HG03280 (cell line): ENCODE measurements around the gene DNM2.
A peak's percentile ranks its signal among the peaks of the same experiment; 100 is the strongest.

Source experiments
- ATAC-seq: cut with Tn5 transposase; IDR thresholded peaks from one replicate; pipeline ENCODE4 v1.9.1; 2021; ENCODE audit warnings: mild to moderate bottlenecking, moderate library complexity; ENCODE audit not compliant: unreplicated experiment

DNM2 gene

DNA sequence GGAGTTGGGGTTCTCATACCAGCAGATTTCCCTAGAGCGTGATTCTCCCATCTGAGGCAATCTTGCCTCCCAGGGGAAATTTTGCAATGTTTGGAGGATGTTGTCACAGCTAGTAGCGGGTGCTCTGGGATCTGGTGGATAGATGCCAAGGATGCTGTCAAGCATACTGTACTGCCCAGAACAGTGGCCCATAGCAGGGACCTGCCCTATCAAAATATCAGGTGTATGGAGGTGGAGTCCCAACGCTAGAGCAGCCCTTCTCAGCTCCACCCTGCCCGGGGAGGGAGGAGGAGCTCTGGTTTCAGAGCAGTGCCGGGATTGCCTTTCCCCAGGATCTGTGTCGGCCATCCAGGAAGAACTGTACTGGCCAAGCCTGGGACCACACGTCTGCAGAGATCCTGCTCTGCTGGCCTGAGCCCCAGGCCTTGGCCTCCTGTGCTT lies 27.5 kb upstream of the DNM2 start:
- no peak for ATAC-seq

DNA sequence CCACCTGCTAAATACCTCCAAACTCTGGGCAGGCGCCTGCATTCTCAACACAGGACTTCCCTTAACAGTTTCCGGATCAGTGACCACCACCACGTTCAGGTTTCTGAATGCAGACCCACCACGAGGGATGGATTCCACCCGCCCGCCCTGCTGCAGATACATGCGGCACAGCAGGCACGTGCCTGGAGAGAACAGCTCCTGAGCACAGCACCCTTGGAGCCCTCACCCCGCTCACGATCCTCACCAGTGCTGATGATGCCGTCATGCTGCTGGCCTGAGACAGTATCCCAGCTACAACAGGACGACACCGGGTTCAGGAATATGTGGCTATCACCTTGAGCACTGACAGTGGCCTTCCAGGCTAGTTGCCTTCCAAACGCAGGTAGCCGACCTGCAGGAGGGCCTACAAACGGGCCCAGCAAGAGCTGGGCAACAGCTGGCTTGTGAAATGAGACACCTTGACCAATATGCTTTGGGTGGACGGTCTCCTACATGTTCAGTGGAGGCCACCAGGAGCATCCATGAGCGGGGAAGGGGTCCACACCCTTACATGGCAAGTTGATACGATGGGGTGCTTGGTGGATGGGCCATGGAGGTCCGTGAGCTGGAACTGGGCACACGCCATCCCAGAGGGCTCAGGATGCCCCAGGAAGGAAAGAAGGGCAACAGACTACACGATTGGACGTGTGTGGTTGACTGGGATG lies 26.5 kb upstream of the DNM2 start:
- ATAC-seq: no peak

DNA sequence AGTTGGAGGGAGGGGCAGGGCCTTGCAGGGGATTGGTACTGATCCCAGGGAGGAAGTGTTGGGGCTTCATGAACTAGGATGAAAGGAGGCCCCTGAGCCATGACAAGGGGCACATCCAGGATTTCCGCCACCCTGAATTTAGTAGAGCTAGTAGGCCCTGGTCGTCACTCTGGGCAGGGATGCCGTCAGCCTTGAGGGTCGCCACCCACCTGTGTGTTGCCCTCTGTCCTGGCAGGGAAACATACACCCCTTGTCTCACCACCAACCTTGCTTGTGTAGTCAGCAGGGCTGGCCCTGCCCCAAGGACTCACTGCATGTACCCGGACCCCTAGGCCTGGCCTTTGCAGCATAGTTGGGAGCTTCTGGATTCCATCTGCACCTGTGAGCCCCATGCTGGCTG lies 26.0 kb upstream of the DNM2 start:
- ATAC-seq: no peak

DNA sequence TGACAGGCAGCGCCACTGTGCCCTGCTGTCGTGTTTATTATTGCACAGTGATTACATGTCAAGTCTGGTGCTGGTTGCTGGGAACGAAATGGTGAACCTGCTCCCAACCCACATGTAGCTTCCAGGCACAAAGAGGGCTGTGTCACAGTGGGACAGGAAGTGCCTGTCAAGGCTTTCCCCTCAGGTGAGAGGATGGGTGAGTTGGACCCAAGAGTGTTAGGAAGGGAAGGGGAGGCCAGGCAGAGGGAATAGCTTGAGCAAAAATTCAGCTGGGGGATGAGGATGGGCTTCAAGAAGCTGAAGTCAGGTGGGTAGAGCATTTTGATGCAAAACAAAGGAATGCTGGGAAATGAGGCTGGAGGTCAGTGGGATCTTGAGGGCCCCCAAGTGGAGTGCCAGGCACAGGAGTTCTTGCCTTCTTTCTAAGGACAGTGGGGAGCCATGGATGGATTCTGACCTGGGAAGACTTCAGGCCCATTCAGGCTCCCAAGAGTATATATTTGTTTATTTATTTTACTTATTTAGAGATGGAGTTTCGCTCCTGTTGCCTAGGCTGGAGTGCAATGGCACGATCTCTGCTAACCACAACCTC lies 25.1 kb upstream of the DNM2 start:
- ATAC-seq: no peak

DNA sequence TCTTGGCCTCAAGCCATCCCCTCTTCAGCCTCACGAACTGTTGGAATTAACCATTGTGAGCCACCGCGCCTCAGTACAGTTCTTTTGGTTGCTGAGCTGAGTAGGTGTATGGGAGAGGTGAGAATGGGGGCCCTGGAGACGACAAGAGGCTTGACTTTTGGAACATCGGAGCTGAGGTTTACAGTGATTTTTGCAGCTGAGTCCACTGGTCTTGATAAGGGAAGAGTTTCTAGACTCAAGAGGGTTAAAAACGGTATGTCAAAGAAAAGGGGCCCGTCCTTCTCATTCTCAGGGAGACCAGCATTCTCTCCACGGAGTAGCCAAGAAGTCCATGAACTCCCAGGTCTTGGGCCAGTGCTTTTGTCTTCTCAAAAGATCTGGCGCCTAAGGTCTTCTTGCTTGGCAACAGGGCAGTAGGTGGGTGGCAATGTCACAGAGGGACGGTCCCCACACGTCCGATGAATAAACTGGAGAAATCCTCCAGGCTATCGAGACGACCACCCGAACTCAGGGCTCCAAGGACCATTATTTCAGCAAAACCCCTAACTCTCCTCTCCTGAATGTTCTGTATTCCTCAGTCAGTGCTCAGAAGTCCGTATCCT lies 23.1 kb upstream of the DNM2 start:
- no peak for ATAC-seq

DNA sequence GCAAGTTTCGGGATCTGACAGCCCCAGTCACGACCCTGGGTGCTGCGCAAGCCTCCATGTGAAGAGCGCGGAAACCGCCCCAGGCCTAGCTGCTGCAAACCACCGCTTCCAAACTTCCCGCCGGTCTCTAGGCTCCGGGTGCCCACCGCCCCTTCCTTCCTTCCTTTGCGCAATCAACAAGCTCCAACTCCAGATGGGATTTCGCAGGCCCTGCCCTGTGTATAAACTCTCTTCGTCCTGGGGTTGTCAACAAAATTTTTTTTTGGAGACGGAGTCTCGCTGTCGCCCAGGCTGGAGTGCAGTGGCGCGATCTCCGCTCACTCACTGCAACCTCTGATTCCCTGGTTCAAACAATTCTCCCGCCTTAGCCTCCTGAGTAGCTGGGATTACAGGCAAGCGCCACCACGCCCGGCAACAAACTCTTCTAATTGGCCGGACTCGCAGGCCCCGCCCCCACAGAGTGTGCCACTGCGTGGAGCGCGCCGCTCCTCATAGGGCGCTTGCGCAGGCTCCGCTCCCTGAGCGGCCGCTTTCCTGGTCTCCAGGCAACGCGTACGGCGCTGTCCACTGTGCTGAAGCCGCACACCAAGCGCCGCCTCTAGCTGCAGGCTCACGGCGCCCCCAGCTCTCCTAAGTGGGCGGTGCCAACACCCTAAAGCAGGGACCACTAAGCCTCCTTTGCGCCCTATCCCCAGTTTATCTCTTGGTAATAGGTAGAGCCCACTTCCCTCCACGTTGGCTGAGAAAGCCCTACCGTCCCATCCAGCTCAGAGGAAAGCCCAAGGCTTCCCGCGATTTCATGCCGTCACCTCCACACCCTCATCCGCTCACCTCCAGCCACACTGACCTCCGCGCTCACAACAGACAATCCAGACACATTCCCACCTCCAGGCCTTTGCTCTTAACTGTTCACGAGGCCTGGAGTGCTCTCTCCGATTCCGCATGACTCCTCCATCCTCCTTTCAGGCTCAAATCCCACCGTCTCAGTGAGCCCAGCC lies 22.2 kb upstream of the DNM2 start:
- ATAC-seq: peak; percentile 85

DNA sequence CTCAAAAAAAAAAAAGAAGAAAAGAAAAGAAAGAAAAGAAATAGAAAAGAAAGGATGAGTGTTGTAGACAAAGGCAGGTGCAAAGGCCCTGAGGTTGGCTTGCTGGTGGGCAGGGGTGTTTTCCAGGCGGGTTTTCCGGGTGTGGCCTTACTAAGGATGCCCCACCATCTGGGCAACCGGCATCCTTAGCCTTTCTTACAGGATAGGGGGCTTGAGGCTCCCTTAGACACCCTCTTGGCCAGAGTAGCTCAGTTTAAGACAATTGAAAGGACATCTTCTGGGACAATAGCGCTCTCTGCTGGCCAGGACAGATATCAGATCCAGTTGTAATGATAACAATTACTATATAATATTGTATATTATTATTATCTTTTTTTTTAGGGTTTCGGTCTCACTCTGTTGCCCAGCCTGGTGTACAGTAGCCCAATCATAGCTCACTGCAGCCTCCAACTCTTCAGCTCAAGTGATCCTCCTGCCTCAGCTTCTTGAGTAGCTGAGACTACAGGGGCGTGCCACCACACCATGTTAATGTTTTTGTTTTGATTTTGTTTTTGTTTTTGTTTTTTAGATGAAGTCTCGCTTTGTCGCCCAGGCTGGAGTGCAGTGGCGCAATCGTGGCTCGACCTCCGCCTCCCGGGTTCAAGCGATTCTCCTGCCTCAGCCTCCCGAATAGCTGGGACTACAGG lies 18.1 kb upstream of the DNM2 start:
- no peak for ATAC-seq

DNA sequence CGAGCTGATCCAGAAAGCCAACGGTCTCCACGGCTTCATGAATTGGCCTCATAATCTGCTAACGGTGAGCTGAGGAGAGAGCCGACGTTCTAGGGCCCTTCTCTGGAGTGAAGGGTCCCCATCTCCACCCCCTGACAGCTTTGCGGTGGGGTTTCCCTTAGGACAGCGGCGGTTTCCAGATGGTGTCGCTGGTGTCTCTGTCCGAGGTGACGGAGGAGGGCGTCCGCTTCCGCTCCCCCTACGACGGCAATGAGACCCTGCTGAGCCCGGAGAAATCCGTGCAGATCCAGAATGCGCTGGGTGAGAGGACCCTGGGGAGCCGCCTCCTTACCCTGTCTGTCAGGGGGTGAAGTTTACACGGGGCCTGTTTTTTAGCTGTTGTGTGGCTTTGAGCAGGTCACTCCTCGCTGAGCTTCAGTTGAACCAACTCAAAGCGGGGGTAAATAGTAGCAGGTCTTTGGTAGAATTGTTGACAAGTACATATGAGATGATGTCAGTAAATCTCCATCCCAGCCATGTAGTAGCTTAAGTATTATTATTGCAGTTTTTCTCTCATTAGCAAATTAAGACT lies 15.8 kb upstream of the DNM2 start:
- ATAC-seq: peak; percentile 17

DNA sequence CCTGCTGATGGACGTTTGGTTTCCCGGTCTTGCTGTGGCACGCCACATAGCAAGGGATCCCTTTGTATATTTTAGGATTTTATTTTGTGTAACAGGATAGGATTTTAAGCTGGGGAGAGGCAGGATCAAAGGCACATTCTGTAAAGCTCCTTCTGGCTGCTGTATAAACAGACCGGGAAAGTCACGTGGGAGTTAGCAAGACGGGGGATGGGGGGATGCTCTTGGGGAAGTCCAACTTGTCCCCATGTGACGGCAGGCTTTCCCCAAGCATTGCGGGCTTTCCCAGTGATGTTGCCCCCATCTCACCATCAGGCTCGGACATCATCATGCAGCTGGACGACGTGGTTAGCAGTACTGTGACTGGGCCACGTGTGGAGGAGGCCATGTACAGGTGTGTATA lies 10.9 kb upstream of the DNM2 start:
- ATAC-seq: no peak

DNA sequence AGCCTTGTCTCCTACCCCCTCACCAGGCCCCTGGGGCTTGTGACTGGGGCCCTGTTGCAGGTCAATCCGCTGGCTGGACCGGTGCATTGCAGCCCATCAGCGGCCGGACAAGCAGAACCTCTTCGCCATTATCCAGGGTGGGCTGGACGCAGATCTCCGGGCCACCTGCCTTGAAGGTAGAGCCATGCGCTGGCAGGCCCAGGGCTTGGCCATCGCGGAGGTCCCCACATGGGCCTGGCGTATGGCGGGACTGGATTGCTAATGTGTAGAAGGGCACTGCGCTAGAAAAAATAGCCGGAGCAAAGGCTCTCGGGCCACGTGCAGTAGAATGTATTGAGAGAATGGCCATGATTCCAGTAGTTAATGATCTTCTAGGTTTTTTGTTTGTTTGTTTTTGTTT lies 10.4 kb upstream of the DNM2 start:
- no peak for ATAC-seq

DNA sequence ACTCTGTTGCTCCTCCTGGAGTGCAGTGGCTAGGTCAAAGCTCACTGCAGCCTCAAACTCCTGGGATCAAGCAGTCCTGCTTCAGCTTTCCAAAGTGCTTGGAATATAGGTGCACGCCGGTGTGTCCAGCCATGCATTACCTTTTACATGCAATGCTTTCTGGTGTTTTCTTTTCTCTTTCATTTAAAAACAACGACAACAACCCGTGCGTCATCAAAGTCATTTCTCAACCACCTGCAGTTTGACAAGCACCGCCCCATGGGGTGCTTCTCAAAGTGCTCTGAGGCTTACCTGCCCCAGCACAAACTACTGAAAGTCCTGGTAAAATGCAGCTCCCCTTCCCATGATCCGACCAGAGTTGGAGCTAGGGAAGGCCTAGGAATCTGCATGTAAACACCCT lies 9.6 kb upstream of the DNM2 start:
- ATAC-seq: no peak

DNA sequence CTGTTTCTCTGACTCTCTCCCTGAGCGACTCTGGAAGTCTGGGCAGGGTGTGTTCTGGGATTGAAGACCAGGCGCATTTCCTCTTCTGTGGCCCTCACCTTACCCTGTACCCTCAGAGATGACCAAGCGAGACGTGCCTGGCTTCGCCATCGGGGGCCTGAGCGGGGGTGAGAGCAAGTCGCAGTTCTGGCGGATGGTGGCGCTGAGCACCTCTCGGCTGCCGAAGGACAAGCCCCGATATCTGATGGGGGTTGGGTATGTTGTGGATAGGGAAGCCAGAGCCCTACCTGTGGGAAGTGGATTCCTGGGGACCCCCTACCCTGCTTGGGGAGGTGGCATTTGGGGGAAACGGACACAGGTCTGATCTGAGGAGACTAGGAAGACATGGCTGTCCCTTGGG lies 5.8 kb upstream of the DNM2 start:
- no peak for ATAC-seq

DNA sequence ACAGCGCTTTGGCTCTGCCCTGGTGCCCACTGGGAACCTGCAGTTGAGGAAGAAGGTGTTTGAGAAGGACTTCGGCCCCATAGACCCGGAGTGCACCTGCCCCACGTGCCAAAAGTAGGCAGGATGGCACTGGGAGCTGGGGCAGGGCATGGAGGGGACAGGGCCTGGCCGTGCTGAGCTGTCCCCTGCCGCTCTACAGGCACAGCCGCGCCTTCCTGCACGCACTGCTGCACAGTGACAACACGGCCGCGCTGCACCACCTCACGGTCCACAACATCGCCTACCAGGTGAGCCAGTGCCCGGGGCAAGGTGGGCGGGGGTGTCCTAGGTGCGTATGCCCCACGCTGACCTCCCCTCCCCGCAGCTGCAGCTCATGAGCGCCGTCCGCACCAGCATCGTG lies 5.1 kb upstream of the DNM2 start:
- ATAC-seq: no peak

DNA sequence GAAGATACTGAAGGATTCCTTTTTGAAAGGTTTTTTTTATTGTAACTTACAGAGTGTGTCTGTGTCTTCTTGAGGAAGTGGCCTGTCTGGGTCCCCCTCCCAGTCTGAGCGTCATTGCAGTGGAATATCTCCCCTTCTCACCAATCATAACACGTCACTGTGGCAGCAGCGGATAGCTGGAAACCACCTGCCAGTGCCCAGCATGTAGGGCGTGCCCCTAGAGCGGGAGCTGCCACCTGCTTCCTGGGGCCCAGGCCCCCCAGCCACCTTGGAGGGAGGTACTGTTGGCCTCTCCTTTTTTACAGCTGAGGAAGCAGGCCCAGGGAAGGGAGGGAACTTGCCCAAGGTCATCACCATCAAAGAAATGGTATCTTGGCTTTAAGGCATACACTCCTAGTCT lies 4.6 kb upstream of the DNM2 start:
- no peak for ATAC-seq

DNA sequence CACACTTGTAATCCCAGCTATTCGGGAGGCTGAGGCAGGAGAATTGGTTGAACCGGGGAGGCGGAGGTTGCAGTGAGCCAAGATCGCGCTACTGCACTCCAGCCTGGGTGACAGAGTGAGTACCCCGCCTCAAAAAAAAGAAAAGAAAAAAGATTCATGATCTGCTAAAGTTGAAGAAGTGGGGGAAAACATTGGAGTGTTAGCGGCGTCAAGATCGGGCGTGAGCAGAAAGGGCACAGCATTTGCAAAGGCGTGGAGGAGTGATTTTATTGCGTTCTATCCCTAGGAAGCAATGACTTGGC lies 874 bp upstream of the DNM2 start:
- no peak for ATAC-seq

DNA sequence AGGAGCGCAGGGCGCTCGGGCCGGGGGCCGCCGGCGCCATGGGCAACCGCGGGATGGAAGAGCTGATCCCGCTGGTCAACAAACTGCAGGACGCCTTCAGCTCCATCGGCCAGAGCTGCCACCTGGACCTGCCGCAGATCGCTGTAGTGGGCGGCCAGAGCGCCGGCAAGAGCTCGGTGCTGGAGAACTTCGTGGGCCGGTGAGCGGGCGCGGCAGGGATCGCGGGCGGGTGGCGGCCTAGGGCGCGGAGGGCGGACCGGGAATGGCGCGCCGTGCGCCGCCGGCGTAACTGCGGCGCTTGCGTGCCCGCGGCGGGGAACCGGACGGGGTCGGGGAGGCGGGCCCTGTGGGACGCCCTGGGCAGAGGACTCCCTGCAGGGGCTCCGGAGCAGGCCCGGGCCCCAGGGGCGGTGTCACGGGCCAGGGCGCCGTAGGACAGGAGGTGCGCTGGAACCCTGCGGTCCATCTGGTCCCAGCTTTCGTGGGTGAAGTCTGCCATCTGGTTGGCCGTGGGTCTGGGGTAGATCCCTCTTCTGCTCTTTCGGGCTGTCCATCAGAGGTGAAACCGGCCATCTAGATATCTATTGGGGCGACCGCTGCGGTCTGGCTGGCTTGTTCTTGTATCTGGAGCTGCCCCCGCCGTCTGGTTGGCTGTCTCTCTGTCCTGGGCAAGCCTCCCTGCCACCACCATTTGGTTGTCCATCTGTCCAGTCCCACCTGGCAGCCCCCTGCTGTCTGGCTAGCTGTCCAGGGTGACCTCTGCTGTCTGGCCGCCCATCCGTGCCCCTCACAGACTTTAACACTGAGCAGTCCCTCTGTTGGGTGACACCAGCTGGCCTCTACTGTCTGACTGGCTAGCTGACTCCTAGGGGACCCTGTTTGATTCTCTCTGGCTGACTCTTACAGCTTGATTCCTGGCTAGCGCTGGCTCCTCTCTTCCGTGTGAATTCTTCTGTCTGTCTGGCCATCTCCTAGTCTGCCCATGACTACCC lies 622 bp downstream of the DNM2 start:
- peak; percentile 12 for ATAC-seq

DNA sequence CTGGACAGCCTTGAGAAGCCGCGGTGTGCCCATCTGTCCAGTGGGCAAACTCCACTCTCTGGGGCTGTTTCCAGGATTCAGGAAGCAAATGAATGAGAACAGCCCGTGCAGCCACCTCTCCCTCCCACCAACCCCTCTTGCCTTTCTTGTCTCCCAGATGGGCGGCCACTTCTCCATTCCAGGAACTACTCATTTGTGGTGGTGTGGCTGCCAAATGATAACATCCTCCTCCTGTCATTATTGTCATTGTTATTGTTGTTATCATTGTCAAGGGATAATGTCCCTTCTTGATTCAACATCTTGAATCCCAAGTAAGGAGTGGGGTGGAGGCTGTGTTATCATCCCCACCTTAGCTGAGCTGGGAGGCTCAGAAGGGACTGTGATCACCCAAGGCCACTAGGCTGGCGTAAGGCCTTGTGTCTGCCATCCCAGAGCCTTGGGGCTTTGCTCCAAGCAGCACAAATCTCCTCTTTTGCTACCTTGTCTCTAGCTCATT lies 1.6 kb downstream of the DNM2 start:
- no peak for ATAC-seq

DNA sequence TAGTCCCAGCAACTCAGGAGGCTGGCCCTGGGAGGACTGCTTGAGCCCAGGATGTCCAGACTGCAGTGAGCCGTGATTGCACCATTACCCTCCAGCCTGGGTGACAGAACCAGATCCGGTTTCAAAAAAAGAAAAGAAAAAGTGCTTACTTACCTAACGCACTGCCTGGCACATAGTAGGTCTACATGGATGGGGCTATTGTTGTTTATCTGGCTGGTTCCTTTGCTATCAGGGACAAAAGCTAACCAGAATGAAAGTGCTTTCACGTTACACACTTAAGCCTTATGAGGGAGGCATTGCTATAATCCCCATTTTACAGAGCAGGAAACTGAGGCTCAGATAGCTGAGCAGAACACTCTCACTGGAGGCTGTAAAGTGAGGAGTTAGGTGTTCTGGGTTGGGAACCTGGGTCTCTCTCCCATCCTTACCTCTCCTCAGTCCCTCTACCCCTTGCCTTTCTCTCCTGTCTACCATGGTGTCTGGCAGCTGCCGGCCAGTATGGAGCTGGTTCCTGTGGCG lies 2.8 kb downstream of the DNM2 start:
- no peak for ATAC-seq

DNA sequence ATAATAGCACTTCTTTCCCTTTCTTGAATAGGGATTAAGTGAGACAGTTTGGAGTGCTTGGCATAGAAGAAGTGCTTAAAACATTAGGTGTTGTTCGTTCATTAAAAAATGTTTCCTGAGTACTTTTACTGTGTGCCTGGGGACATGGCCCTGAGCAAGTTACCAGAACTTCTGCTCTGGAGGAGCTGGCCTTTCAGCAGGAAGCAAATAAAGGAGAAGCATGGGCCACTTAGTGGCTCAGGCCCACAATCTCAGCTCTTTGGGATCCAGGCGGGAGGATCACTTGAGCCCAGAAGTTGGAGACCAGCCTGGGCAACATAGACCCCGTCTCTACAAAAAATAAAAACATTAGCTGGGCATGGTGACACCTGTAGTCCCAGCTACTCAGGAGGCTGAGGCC lies 5.7 kb downstream of the DNM2 start:
- no peak for ATAC-seq
